ENCODE data around the gene TNFRSF9. TPM values are rescaled to one million over a fixed set of nuclear protein-coding genes. Genes with fewer than 3 reads are reported as not detected.
A peak's percentile ranks its signal among the peaks of the same experiment; 100 is the strongest.

TNFRSF9 gene
- total and polyA plus RNA-seq, 2 of the 8 experiments (the other 6 are each of a cell fraction or from before 2014, with no cell fraction given), result not detected

GRCh38 chr1:7954683-7955082 lies 14.0 kb upstream of the TNFRSF9 start:
- Histone ChIP-seq H3K9me3 (ENCODE audit: insufficient read depth in 2 of 2, low read depth in 1 of 2, low read length in 1 of 2) (peaks cover 0 to 3% of the 10 kb centered on the region in 2 experiments; a peak in 1 of 4 replicates), H3K56ac (replicated peaks; ENCODE audit: insufficient read length, low read depth, low read length) (no peak overlapping the region), H3K79me2 (ENCODE audit: control insufficient read depth in 1 of 2, insufficient read depth in 2 of 2, low read length in 2 of 2) (no peaks in the 10 kb centered on the region), H3K27me3 (replicated peaks in 1 of 4; ENCODE audit: control insufficient read depth in 3 of 4, extremely low read depth in 1 of 4, insufficient read depth in 3 of 4, low read length in 3 of 4) (no peaks in the 10 kb centered on the region), H3K79me1 (ENCODE audit: low read depth, low read length) (no peaks in the 10 kb centered on the region), H2AFZ (ENCODE audit: low read length) (no peak overlapping the region), H2BK20ac (ENCODE audit: low read length) (no peak overlapping the region), H2AK5ac (ENCODE audit: low read depth, low read length) (no peak overlapping the region), H3K4me3 (ENCODE audit: extremely low read depth in 1 of 4, insufficient read depth in 2 of 4, low read depth in 3 of 4, low read length in 4 of 4) (no peak overlapping the region), H3K23me2 (ENCODE audit: low read depth, low read length) (no peaks in the 10 kb centered on the region), H2BK120ac (replicated peaks; ENCODE audit: low read depth, low read length) (no peak overlapping the region), H3K18ac (ENCODE audit: extremely low read depth, low read length) (no peak overlapping the region), H3K9ac (replicated peaks in 1 of 4; ENCODE audit: extremely low read depth in 1 of 4, low read depth in 3 of 4, low read length in 3 of 4) (no peak overlapping the region), H4K8ac (ENCODE audit: extremely low read depth, insufficient read depth, low read length) (no peak overlapping the region), H3K4me2 (ENCODE audit: insufficient read depth in 1 of 2, low read depth in 2 of 2, low read length in 2 of 2) (peak overlapping the region in 1 of 2 experiments; percentile 6; a peak in 1 of 4 replicates), H3K27ac (ENCODE audit: low read depth, low read length) (no peak overlapping the region), H4K91ac (replicated peaks; ENCODE audit: insufficient read length, low read length) (no peak overlapping the region), H3K36me3 (ENCODE audit: control insufficient read depth in 2 of 4, insufficient read depth in 4 of 4, low read length in 3 of 4) (no peaks in the 10 kb centered on the region), H2BK12ac (ENCODE audit: low read depth, low read length) (no peak overlapping the region), H4K20me1 (replicated peaks in 1 of 2; ENCODE audit: control insufficient read depth in 1 of 2, insufficient read depth in 2 of 2, low read length in 2 of 2) (no peaks in the 10 kb centered on the region), H2BK15ac (ENCODE audit: low read length) (no peak overlapping the region), H3K23ac (ENCODE audit: insufficient read length) (no peak overlapping the region), H3K14ac (ENCODE audit: insufficient read length) (no peak overlapping the region), H3K4ac (replicated peaks; ENCODE audit: insufficient read length, low read depth, low read length) (no peak overlapping the region), H2BK5ac (ENCODE audit: low read depth, low read length) (no peak overlapping the region), H4K5ac (ENCODE audit: insufficient read length, low read depth, low read length) (no peak overlapping the region), H3K4me1 (replicated peaks in 1 of 4; ENCODE audit: control insufficient read depth in 3 of 4, insufficient read depth in 4 of 4, low read length in 3 of 4) (no peaks in the 10 kb centered on the region)
- ChIA-PET CTCF (ENCODE audit: partially characterized antibody) (interaction anchor here (0.7 kb wide), 1 partner anchor 12 kb away, joined by 3 read pairs; no protein-coding TSS in a partner anchor), POLR2A (ENCODE audit: partially characterized antibody) (interaction anchor here (0.6 kb wide), 1 partner anchor 11 kb away, joined by 4 read pairs; no protein-coding TSS in a partner anchor)
- WGBS, 2 experiments (ENCODE audit: extremely low coverage in 1 of 2, insufficient coverage in 1 of 2, insufficient read length in 1 of 2, insufficient replicate concordance in 2 of 2, low coverage in 1 of 2, low lambda C conversion rate in 2 of 2, missing lambda C conversion rate in 1 of 2), result 89 to 100% methylated on average over 1 to 7 of the region's 7 CpGs
- no peak for FAIRE-seq
- TF ChIP-seq HDAC2 (IDR thresholded peaks at IDR 0.05; ENCODE audit: borderline replicate concordance in 1 of 2, low read depth in 2 of 2, low read length in 2 of 2) (no peak), JUN (IDR thresholded peaks at IDR 0.05; ENCODE audit: low read depth, low read length) (no peak), CHD1 (IDR thresholded peaks at IDR 0.05; ENCODE audit: low read depth, low read length) (no peak), TAF7 (optimal IDR thresholded peaks at IDR 0.05; ENCODE audit: borderline replicate concordance, low read depth, low read length) (no peak), KDM5A (IDR thresholded peaks at IDR 0.05; ENCODE audit: low read length) (no peak)
- no peak for DNase-seq (ENCODE audit: low read depth in 1 of 2, low spot score in 2 of 2)

Data from H1 (cell line).